K562 (cell line): ENCODE data around the gene MYOM1. TPM values are rescaled to one million over a fixed set of nuclear protein-coding genes. Genes with fewer than 3 reads are reported as not detected.

Experiments used
- ATAC-seq: fragments of 200-7000 bp; cut with Tn5 transposase; 3 replicates; pipeline ENCODE4 v1.9.1; 2020; ENCODE audit warnings: moderate library complexity
- BruUV-seq: library from RNA; stranded (reverse); fragments of 400-500 nt; replicated peaks from 2 replicates; lab custom pipeline; 2021; lab: Mats Ljungman, UMichigan
- CTCF ChIA-PET: fragments of 300-600 bp; formaldehyde crosslinking; extraction: SDS; loops from one replicate; lab custom pipeline; 2021; ENCODE audit warnings: low intra/inter-chr PET ratio; lab: Yijun Ruan, JAX
- POLR2A ChIA-PET: fragments of 300-600, 350-650 bp; sonication (Branson Sonifier 250); formaldehyde crosslinking; extraction: SDS; loops from one replicate; lab custom pipeline; 2021; ENCODE audit warnings: antibody characterized with exemption, inconsistent platforms; lab: Yijun Ruan, JAX
- DNase-seq, 4 experiments: peaks; one replicate each; pipeline versions ENCODE4 v3.0.0 to v3.0.0-alpha.2; 2011 to 2018; ENCODE audit warnings: low spot score in 3 of 4, mixed read lengths in 3 of 4; ENCODE audit errors: extremely low read depth in 1 of 4
- FAIRE-seq: peaks from 2 replicates; lab custom pipeline; 2011; peaks lifted over from hg19 to GRCh38; lab: Jason Lieb, UNC
- H2AFZ ChIP-seq: 2 replicates; pipeline ENCODE4 v1.6.0; 2011; ENCODE audit warnings: low read depth, low read length, control low read depth, inconsistent platforms
- H3K27ac ChIP-seq: fragments of 200-600 bp; 3 replicates; pipeline ENCODE4 v1.8.0; 2011; ENCODE audit warnings: low read depth, mild to moderate bottlenecking, control low read depth, inconsistent platforms, low read length, moderate library complexity, mixed read lengths; ENCODE audit errors: extremely low read depth
- H3K27me3 ChIP-seq, 2 experiments: fragments of 300-600 bp in 1 of 2; 2 replicates in 1 of 2; 3 replicates in 1 of 2; pipeline versions ENCODE4 v1.6.0 to v1.8.0; 2011; ENCODE audit warnings: inconsistent platforms in 2 of 2, low read length in 2 of 2, mild to moderate bottlenecking in 1 of 2, mixed read lengths in 1 of 2, moderate library complexity in 1 of 2; ENCODE audit not compliant: control insufficient read depth in 2 of 2, insufficient read depth in 2 of 2
- H3K36me3 ChIP-seq: fragments of 300-600 bp; 3 replicates; pipeline ENCODE4 v1.8.0; 2011; ENCODE audit warnings: mild to moderate bottlenecking, low read length, inconsistent platforms; ENCODE audit not compliant: control insufficient read depth, insufficient read depth
- H3K4me1 ChIP-seq, 2 experiments: fragments of 200-600 bp in 1 of 2; replicated peaks in 1 of 2; 2 replicates in 1 of 2; 3 replicates in 1 of 2; pipeline versions ENCODE4 v1.5.1 to v1.8.0; 2011; ENCODE audit warnings: inconsistent platforms in 2 of 2, low read length in 2 of 2, mild to moderate bottlenecking in 1 of 2, mixed read lengths in 1 of 2, moderate library complexity in 1 of 2; ENCODE audit not compliant: control insufficient read depth in 2 of 2, insufficient read depth in 2 of 2
- H3K4me2 ChIP-seq: 2 replicates; pipeline ENCODE4 v1.6.1; 2011; ENCODE audit warnings: low read length, control low read depth, inconsistent platforms, mixed read lengths; ENCODE audit not compliant: insufficient read depth
- H3K4me3 ChIP-seq: fragments of 200-600 bp; sonication (generic), shearing (Covaris generic); 2 replicates; pipeline ENCODE4 v1.5.1; 2016; ENCODE audit warnings: control low read depth, inconsistent platforms
- H3K79me2 ChIP-seq: fragments of 200-600 bp; 3 replicates; pipeline ENCODE4 v1.8.0; 2011; ENCODE audit warnings: low read length, inconsistent platforms; ENCODE audit not compliant: control insufficient read depth, insufficient read depth
- H3K9ac ChIP-seq, 2 experiments: 2 replicates each; pipeline versions ENCODE4 v1.6.0 to v1.6.1; 2011; ENCODE audit warnings: low read depth in 2 of 2, low read length in 2 of 2, control low read depth in 1 of 2, inconsistent platforms in 1 of 2, mild to moderate bottlenecking in 1 of 2, mixed read lengths in 1 of 2; ENCODE audit not compliant: insufficient read depth in 1 of 2
- H3K9me1 ChIP-seq: one replicate; pipeline ENCODE4 v1.6.0; 2011; ENCODE audit warnings: inconsistent platforms, mild to moderate bottlenecking, low read length, moderate library complexity; ENCODE audit not compliant: control insufficient read depth, insufficient read depth
- H3K9me3 ChIP-seq: replicated peaks from 2 replicates; pipeline ENCODE4 v1.5.1; 2011; ENCODE audit warnings: low read depth, low read length, inconsistent platforms; ENCODE audit not compliant: control insufficient read depth, insufficient read depth
- H4K20me1 ChIP-seq: replicated peaks from 2 replicates; pipeline ENCODE4 v1.6.1; 2011; ENCODE audit warnings: low read length, inconsistent platforms, mixed read lengths; ENCODE audit not compliant: control insufficient read depth, insufficient read depth
- BCOR ChIP-seq: fragments of 450-650 bp; IDR thresholded peaks from 2 replicates; pipeline ENCODE4 v1.6.1; 2016
- MED1 ChIP-seq: sonication (generic); formaldehyde crosslinking; IDR thresholded peaks from 2 replicates; pipeline ENCODE4 v1.8.1; 2023; ENCODE audit warnings: missing genetic modification reagents, borderline replicate concordance
- MEIS2 ChIP-seq: fragments of 450-650 bp; IDR thresholded peaks from 2 replicates; pipeline ENCODE4 v1.6.1; 2014; ENCODE audit warnings: mild to moderate bottlenecking; ENCODE audit not compliant: partially characterized antibody
- NEUROD1 ChIP-seq: fragments of 150-350 bp; IDR thresholded peaks from 2 replicates; pipeline ENCODE4 v1.6.1; 2014; ENCODE audit warnings: borderline replicate concordance, low read length, low read depth; ENCODE audit not compliant: partially characterized antibody
- NFIX ChIP-seq: fragments of 250-450 bp; sonication (Bioruptor Pico); IDR thresholded peaks from 2 replicates; pipeline ENCODE4 v1.4.0; 2020; ENCODE audit warnings: low read depth, mild to moderate bottlenecking, moderate library complexity
- RBM25 ChIP-seq: fragments of 200-400 bp; formaldehyde crosslinking; IDR thresholded peaks from 2 replicates; pipeline ENCODE4 v1.6.1; 2018; ENCODE audit warnings: low read length, low read depth, moderate library complexity; ENCODE audit not compliant: severe bottlenecking
- ZNF121 ChIP-seq: sonication (generic); formaldehyde crosslinking; conservative IDR thresholded peaks from 2 replicates; pipeline ENCODE4 v1.8.0; 2022; ENCODE audit warnings: missing genetic modification reagents
- ZNF41 ChIP-seq: fragments of 250-450 bp; sonication (Bioruptor Pico); conservative IDR thresholded peaks from 2 replicates; pipeline ENCODE4 v1.4.0; 2020; ENCODE audit warnings: mild to moderate bottlenecking
- WGBS: fragments of 100-300 bp; shearing (Covaris generic); methylation state at CpG from one replicate; pipeline ENCODE4 v1.1.6; 2016; ENCODE audit warnings: low coverage, mixed read lengths; ENCODE audit not compliant: insufficient coverage; ENCODE audit errors: missing lambda C conversion rate; 5-methylcytosine and 5-hydroxymethylcytosine counted together
- in situ Hi-C: fragments of 300-500 bp; cut with MboI; formaldehyde crosslinking; loops from 4 replicates; pipeline ENCODE4 v1.15.0; 2018; ENCODE audit warnings: inconsistent platforms, mixed read lengths
- intact Hi-C: fragments of 100-400 bp; cut with micrococcal nuclease; formaldehyde crosslinking; loops from 2 replicates; pipeline ENCODE4 v1.14.2; 2022
- polyA plus RNA-seq, 8 experiments: library from polyadenylated mRNA; depleted of rRNA in 4 of 8; stranded (reverse) in 5 of 8; unstranded in 3 of 8; fragments of >200 nt; fragmentation: Nextera tagmentation in 2 of 8; fragmentation: Illumina TruSeq in 1 of 8; extraction: Ambion mirVana in 2 of 8; extraction: Trizol in 1 of 8; gene quantifications; 2 replicates each; pipeline versions ENCODE4 v1.2.1 to v1.2.3, GENCODE V29; 2011 to 2014; ENCODE audit warnings: inconsistent platforms in 1 of 8, missing spikeins in 1 of 8
- total RNA-seq, 7 experiments: library from RNA; depleted of rRNA in 6 of 7; stranded (reverse); fragments of >200 nt in 6 of 7; fragmentation: Illumina TruSeq in 2 of 7; extraction: Trizol in 2 of 7; gene quantifications; 2 replicates each; pipeline versions ENCODE4 v1.2.1 to v1.2.3, GENCODE V29; 2011 to 2021; ENCODE audit warnings: low replicate concordance in 1 of 7
- TF ChIP-seq, protein P1 (sequence below): IDR thresholded peaks from 3 replicates; pipeline ENCODE4 v1.6.1; 2011; ENCODE audit warnings: borderline replicate concordance, mild to moderate bottlenecking, moderate library complexity; ENCODE audit not compliant: insufficient read length; ENCODE audit errors: extremely low read depth

The MYOM1 gene
- total and polyA plus RNA-seq, 9 of the 15 experiments (the other 6 are each of a cell fraction or from before 2014, with no cell fraction given) = 0.01 to 0.62 (median 0.25) TPM

DNA sequence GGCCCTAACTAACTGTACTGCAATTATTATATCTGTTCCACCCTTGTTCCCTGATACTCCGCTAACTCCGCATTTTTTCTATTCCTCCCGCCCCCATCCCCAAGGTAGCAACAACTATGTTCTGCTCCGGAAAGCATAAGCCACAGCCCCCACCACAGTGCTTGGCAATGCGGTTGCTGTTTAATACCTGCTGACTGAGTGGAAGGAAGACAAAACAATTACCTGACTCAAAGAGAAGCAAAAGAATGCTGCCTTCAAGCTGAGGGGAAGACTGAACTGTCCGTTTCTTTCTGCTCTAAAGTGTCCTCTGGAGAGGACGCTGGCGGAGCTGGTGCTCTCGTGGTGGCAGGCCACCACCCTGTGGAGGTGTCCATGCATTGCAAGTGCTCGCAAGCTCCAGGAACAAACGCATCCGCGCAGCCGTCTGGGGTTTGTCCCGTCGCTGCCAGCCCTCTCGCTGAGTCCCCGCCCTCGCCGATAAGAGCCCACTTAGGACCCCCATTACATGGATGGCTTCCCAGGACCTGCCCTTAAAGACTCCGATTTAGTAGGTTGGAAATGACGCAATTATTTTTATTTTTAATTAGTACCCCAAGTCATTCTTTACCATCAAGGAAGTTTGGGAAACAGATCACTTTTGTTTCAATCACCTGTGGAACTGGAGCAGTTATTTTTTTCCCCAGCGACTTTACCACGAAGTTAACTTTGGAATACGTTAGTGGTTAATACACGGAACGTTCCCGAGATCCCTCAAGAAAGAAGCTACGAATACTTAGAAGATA is 26.3 kb upstream of the MYOM1 start (continued):
- TF ChIP-seq MEIS2 (peak; percentile 32), ZNF41 (no peak)

DNA sequence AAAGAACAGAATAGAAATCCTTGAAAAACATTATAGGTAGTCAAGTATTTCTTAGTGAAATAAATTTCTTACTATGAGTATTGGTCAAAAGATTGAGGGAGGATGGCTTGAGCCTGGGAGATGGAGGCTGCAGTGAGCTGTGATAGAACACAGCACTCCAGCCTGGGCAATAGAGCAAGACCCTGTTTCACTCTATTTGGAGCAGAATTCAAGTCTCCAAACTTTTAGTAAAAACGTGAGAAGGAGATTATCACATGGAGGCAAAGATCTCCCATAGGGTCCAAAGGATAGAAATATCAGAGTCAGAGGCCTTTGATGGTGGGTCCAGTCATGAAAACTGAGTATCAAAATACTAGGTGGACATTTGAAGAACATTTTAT is 25.4 kb upstream of the MYOM1 start:
- Histone ChIP-seq H3K9me1 (no peaks in the 10 kb centered on the region), H4K20me1 (peaks cover 14% of the 10 kb centered on the region; the same call in 1 of the 2 replicates), H3K4me2 (peak overlapping the region; percentile 90), H3K4me1 (peaks cover 3 to 6% of the 10 kb centered on the region in 2 experiments; a peak in 3 of 5 replicates), H3K36me3 (peaks cover 20% of the 10 kb centered on the region), H3K9me3 (0 out of 2 replicates have a peak, but pooled peaks cover 4% of the 10 kb centered on the region), H3K27me3 (no peaks in the 10 kb centered on the region), H3K79me2 (peaks cover 46% of the 10 kb centered on the region), H3K4me3 (peak overlapping the region; percentile 92), H3K9ac (peak overlapping the region in 1 of 2 experiments; percentile 99; a peak in 2 of 4 replicates), H3K27ac (peak overlapping the region; percentile 100; the same call in 1 of the 3 replicates), H2AFZ (peak overlapping the region; percentile 100)
- BruUV-seq = no TSS peak
- intact Hi-C loops (loop anchor here (1.0 to 5.0 kb wide), 2 partner anchors 73 to 251 kb away; no protein-coding TSS in a partner anchor), in situ Hi-C loops (loop anchor here (5.0 kb wide), 1 partner anchor 303 kb away; no protein-coding TSS in a partner anchor)
- 11% methylated on average over 1 of the region's 1 CpG for WGBS
- no peak for DNase-seq
- TF ChIP-seq MEIS2 (no peak), ZNF121 (peak; percentile 96), BCOR (0 out of 2 replicates have a peak, but pooled peaks have one; percentile 24), RBM25 (peak; percentile 72), NFIX (CRISPR knock-in tag) (no peak), MED1 (no peak), NEUROD1 (no peak)
- TF ChIP-seq, protein P1, sequence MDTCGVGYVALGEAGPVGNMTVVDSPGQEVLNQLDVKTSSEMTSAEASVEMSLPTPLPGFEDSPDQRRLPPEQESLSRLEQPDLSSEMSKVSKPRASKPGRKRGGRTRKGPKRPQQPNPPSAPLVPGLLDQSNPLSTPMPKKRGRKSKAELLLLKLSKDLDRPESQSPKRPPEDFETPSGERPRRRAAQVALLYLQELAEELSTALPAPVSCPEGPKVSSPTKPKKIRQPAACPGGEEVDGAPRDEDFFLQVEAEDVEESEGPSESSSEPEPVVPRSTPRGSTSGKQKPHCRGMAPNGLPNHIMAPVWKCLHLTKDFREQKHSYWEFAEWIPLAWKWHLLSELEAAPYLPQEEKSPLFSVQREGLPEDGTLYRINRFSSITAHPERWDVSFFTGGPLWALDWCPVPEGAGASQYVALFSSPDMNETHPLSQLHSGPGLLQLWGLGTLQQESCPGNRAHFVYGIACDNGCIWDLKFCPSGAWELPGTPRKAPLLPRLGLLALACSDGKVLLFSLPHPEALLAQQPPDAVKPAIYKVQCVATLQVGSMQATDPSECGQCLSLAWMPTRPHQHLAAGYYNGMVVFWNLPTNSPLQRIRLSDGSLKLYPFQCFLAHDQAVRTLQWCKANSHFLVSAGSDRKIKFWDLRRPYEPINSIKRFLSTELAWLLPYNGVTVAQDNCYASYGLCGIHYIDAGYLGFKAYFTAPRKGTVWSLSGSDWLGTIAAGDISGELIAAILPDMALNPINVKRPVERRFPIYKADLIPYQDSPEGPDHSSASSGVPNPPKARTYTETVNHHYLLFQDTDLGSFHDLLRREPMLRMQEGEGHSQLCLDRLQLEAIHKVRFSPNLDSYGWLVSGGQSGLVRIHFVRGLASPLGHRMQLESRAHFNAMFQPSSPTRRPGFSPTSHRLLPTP = no peak
- ATAC-seq = no peak
- POLR2A ChIA-PET = interaction anchor here (1.0 to 4.1 kb wide), 14 partner anchors 9 to 362 kb away, joined by 3 to 35 read pairs (median 4); partner anchors contain the start of gene MYL12B
- no peak for FAIRE-seq
- CTCF ChIA-PET = interaction anchor here (0.5 to 4.3 kb wide), 7 partner anchors 201 to 479 kb away, joined by 3 to 64 read pairs (median 3); no protein-coding TSS in a partner anchor
